GM21529 (cell line): Measurements from ENCODE around the gene QSOX2.

Experiments used
- ATAC-seq: cut with Tn5 transposase; IDR thresholded peaks from one replicate; pipeline ENCODE4 v1.9.1; 2021; ENCODE audit not compliant: unreplicated experiment

Gene QSOX2

DNA sequence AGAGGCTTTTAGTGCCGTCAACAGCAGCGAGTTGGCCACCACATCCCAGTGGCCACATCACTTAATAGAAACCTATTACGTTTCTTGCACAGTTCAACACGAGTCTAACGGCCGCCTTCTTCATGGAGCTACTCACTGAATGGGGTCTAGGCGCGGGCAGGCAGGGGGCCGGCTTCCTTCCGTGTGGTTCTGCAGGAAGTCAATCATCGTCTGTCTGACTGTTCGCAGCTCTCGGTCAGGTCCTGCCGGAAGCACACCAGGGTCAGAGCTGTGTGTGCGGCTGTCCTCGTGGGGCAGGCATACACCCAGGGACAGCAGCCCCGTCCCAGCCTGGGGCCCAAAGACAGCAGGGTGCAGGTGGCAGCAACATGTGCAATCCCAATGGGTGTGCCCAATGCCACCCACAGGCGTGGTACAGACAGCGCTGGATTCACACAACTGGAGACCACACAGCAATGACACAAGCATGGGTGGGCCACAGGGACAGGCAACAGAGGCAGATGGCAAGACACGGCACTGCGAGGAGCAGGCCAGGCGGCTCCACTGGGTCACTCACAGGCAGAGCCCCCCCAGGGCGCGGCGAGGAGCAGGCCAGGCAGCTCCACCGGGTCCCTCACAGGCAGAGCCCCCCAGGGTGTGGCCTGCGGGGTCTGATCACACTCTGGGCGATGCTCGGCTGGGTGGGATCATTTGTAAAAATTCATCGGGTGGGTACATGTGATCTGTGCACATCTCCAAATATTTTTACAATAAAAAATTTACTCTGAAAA, 21.6 kb downstream of the QSOX2 start:
- no peak for ATAC-seq

GRCh38 chr9:136222906-136223285, 22.7 kb downstream of the QSOX2 start:
- ATAC-seq: no peak

DNA sequence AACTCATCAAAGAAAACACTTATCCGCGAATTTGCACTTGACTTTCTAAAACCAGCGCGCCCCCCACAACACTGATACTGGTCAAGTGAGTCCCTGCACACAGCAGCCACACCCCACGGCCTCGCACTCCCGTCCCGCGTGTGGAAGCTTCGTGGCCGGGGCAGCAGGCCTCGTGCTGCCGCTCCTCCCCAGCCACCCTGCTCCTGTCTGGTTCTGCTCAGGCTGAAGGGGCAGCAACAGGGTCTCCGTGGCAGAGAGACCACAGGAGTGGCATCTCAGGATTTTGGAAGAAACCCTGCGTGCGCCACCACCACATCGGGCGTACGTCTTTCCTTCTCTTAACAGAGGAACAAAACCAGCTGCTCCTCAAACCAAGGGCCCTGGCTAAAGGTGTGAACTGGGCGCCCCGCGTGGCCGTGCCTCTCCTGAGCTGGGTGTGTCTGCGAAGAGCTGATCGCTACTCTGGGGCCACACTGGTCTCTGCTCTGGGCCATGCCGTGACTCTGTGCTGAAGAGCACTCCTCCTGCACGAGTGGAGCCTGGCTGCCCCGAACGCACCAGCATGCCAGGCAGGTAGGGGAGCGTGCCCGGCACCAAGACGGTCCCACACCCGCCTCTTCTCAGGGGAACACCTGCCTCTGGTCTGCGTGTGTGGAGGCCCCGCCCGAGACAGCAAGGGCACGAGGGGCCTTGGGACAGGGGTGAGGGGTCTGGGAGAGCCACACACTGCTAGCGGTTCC, 23.3 kb downstream of the QSOX2 start:
- no peak for ATAC-seq

DNA sequence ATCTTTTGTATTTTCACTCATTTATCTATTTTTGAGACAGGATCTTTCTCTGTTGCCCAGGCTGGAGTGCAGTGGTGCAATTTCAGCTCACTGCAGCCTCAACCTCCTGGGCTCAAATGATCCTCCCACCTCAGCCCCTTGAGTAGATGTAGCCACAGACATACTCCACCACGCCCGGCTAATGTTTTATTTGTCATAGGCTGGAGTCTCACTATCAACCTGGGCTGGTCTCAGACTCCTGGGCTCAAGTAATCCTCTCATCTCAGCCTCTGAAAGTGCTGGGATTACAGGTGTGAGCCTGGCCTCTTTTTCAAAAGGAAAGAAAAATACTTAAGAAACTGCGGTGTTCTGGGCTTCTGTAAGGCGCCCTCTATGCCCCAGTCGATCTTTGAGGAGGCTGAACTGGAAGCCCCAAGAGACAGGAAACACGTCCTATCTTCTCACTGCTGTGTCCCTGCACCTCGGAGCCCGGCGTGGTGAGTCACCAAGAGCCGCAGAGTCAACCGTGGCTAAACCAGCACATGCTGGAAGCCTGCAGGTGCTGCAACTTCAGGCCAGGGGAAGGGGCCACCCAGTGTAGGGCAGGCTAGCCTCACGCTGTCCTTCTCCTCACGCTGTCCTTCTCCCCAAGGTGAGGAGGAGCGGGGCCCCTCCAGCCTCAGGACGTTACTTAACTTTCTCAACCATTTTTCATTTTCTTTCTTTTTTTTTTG, 25.4 kb downstream of the QSOX2 start:
- no peak for ATAC-seq

- ATAC-seq: no peak
These were observed 26.3 kb downstream of the QSOX2 start for GRCh38 chr9:136219276-136219675.

- ATAC-seq: no peak
These were observed 26.9 kb downstream of the QSOX2 start for GRCh38 chr9:136218673-136219072.

GRCh38 chr9:136218271-136218670, 27.3 kb downstream of the QSOX2 start:
- no peak for ATAC-seq

DNA sequence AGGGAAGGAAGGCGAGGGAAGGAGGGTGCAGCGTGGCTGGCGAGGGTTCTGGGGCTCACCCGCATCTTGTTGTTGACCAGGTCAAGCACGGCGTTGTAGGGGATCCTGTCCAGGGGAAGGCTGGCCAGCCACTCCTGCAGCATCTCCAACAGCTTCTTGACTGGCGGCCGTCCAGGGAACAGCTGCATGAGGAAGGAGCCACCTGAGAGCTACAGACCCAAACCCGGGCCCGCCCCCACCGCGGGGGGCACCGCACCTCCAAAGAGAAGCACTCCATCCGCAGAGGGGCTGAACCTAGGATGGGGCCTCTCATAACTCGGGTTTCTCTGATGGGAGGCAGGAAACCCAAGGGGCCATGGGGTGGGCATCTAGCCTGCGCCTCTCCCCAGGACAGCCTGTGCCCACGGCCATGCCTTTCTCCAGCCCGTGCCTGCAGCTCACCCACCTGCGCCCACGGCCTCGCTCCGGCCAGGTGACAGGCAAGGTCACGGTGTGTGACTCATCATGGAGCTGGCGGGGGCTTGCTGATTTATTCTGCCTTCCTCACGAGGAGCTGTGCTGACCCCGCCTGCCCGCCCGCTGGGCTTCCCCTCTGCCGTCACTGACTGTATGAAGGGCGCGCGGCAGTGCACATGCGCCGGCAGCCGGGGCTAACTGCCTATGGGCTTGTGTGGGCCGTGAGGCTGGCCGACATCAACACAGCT, 28.9 kb downstream of the QSOX2 start:
- no peak for ATAC-seq

- ATAC-seq: no peak
These were observed 31.9 kb downstream of the QSOX2 start for GRCh38 chr9:136213733-136214132.

DNA sequence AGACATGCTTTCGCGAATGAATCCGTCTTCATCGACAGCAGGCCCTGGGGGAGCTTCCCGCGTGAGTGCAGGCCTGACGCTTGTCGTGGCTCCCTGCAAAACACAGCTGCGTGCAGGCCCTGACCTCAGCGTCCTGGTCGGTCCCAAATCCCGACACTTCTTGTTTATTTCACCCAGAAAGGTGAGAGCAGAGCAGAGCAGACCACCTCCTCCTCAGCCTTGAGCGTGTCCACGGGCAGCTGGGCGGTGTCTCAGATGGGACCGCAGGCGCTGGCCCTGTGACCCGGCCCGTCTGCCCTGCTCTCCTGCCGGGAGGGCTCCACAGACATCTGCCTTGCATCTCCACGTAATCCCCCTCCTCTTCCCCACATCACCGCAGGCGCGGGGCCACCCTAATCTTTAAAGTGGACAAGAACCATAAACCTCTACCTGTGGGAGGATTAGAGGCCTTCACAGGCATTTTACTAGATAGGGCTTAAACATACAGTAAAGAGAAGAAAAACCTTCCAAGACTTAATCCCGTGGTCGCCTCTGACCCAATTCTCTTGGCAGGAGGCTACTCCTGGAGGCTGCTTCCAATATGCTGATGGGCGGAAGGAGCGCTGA, 33.2 kb downstream of the QSOX2 start:
- no peak for ATAC-seq

DNA sequence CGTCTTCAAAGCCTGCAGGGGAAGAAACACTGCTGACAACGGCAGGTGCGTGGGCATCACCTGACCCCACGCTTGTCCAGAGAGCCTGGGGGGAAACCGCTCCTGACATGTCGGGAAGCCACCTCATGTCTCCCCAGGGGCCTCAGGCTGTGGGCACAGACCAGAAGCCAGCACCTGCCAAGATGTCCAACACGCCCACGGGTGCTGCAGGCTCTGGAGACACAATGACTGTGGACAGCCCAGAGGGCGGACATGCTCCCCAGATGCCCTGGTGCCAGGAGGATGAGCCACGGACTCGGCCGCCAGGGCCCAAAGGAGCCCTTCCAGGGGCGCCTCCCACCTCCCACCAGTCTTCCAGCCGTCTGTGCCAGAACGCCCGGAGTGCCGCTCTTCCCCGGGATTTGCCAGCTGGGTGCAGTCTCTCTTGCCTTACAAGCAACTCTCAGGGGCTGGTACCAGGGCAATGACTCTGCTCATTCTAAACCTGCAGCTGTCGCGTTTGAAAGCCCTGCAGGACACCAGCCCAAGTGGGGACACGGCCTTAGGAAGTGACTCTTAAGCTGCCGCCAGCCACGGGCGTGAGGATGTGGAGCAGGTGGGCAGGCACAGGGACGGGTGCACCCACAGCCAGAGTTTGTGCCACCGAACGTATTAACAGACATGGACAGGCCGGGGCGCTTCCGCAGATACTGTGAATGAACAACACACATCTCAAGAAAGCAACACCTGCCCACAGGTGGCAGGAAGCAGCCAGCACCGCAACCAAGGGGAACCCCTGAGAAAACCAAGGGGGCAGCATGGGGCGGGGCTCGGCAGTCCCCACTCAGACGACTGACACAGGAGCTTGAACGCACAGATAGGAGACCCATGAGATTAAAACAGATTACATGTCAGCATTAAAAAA, 33.9 kb downstream of the QSOX2 start:
- no peak for ATAC-seq

- ATAC-seq: no peak
These were observed 34.6 kb downstream of the QSOX2 start for GRCh38 chr9:136211006-136211405.

DNA sequence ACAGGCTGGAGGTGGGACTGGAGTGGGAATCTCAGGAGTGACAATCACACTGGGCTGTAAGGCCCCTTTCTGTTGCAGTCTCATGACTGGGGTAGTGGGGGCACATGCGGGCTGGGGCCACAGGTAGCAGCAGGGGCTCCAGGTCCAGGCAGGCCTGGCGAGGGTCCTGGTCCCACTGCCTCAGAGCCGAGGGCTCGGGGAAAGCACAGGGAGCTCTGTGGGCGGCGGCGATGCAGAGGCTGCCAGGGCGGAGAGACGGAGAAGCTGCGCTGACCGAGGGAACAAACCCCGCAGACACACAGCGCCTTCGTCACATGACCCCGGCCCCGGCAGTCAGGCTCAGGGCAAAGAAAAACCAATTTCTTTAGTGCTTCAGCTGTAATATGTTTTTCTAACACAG, 35.3 kb downstream of the QSOX2 start:
- no peak for ATAC-seq

DNA sequence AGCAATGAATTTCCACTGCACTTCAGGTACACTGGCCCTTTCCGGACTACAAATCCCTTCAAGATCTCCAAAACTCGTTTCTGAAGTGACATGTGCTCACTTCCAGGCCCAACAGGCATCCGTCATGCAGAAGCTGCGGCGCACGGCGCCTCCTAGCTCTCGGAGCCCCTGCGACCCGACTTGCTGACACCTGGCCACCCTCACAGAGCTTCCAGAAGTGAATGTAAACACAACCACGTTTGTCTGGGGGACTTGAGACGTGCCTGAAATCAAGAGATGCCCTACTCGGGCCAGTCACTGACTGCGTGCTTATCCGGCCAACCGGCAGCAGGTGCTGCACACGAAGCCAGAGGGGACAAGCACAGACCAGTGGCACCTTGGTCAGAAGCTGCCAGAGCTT, 35.8 kb downstream of the QSOX2 start:
- no peak for ATAC-seq

GRCh38 chr9:136209232-136209631, 36.4 kb downstream of the QSOX2 start:
- no peak for ATAC-seq

DNA sequence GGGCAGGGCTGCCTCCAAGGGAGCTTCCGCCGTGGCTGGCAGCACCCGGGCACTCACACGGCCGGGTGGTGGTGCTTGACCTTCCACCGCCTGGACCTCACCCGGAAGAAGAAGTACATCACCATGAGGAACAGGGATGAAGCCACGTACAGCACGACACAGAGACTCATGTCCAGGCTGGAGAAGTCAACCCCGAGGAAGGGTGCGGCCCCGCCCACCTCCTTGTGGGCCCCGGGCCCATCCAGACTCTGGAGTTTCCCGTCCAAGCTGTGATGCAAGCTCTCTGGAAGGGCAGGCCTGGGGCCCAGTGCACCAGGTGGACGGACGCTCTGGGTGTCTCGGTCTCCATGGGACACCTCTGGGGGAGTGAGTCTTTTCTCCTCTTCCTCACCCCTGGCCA, 36.9 kb downstream of the QSOX2 start:
- no peak for ATAC-seq

DNA sequence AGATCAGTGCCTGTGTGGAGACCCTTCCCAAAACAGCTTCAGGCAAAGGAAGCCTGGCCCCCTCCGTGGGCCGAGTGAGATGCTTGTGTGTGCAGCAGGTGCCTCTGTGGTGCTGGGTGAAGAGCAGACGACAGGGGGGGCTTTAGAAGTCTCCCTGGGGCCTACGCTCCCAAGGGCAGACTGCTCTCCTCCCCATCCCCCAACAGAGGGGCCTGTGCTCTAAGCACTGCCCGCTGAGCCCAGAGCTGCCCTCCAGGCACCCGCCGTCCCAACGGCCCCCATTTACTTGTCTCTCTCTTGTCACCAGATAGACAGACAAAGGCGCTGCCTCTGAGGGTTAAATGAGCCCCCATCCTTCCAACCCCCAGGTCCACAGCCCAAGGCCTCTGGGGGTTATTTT, 38.0 kb downstream of the QSOX2 start:
- ATAC-seq: no peak

DNA sequence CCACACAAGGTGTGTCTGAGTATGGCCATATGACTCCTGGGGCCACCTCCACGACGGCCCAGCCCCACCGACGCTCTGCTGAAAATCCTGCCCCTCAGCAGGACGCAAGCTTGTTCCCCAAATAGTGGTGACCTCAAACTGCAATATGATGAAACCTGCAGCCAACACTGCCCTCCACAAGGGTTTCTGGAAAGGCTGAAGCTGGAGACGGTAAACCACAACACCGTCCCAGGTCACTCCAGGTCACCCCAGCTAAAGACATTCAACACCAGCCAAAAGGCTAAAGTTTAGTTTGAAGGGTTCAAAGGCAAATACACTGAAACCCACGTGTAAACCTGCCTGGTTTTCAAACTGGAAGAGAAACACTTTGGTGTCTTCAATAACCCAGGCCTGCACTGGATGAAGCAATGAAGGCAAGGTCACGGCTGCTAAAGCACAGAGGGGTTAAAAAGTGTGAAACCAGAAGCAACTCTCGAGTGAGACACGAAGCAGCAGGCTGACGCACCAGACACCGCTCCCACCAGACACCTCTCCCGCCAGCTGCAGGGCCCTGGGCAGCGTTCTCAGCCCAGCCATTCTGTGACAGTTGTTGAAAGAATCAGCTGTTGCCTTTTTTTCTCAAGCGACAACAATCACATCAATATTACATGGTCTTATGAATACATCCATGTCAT, 38.9 kb downstream of the QSOX2 start:
- ATAC-seq: no peak

DNA sequence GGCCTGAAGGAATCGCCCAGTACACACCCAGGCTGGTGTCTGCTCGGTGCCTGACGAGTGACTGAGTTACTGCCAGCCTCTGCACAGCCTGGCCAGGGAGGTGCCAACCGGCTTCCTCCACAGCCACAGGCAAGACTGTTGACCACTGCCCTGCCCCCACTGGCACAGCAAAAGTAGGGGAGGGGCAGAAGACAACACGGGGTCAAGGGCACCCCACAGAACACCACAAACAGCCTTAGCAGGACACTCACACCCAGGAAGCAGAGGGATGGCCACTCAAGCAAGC, 40.0 kb downstream of the QSOX2 start:
- no peak for ATAC-seq
